IPS-18a (cell line): ENCODE data around the gene TEC.
"Not testable (repeated sequence)": the region's sequence is repeated elsewhere in the genome, so short reads cannot be mapped to it uniquely, and the experiment has no call there.

Experiments used
- H3K27ac ChIP-seq: one replicate; pipeline ENCODE4 v1.5.1; 2013; ENCODE audit warnings: low read length
- H3K27me3 ChIP-seq: one replicate; pipeline ENCODE4 v1.6.1; 2013; ENCODE audit warnings: mild to moderate bottlenecking, low read length; ENCODE audit not compliant: control insufficient read depth, insufficient read depth
- H3K36me3 ChIP-seq: one replicate; pipeline ENCODE4 v1.6.1; 2013; ENCODE audit warnings: low read depth, low read length; ENCODE audit not compliant: control insufficient read depth
- H3K4me1 ChIP-seq: one replicate; pipeline ENCODE4 v1.6.1; 2013; ENCODE audit warnings: low read depth, low read length; ENCODE audit not compliant: control insufficient read depth
- H3K4me3 ChIP-seq: one replicate; pipeline ENCODE4 v1.5.1; 2013; ENCODE audit warnings: low read length
- H3K9ac ChIP-seq: one replicate; pipeline ENCODE4 v1.6.1; 2013; ENCODE audit warnings: mild to moderate bottlenecking, low read length, moderate library complexity
- H3K9me3 ChIP-seq: one replicate; pipeline ENCODE4 v1.6.1; 2013; ENCODE audit warnings: low read depth, low read length; ENCODE audit not compliant: control insufficient read depth

TEC gene

DNA sequence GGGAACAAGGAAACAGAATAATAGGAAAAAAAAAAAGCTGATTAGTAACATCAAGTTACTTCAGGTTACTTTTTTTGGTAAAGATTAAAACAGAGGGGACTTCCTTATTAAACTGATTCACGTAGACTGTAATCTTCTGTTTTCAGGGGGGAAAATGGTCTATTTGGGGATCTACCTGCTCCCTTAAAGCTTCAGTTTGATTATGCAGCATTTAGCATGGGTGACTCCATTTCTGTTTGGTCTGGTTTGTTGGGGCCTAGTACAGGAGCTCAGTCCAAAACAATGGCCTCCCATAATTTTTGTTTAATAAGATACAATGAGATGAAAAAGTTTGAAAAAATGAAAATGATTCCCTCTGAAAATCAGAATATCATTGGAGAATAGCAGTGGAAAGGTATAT is 34.6 kb downstream of the TEC start:
- H3K4me1 ChIP-seq: peaks cover 12% of the 10 kb centered on the region
- no peak overlapping the region for H3K9ac ChIP-seq
- H3K36me3 ChIP-seq: no peaks in the 10 kb centered on the region
- H3K4me3 ChIP-seq: no peak overlapping the region
- no peak overlapping the region for H3K27ac ChIP-seq
- H3K27me3 ChIP-seq: no peaks in the 10 kb centered on the region
- H3K9me3 ChIP-seq: no peaks in the 10 kb centered on the region

DNA sequence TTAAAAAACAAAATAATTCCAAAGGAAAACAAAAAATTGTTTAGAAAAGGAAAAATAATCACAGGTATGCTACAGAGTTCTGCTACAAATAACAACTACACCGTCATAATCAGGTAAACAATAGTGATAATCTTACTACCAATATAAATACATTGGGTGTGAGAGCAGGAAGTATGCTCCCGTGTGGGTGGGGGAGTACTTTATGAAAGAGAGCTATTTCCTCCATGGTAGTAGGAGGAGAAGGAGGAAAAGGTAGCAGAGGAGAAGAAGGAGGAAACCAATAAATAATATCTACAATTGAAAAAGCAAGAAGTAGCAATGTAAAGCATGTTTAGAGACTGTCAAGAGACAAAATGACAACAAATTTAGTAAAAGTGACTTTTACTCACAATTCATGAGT is 35.1 kb downstream of the TEC start:
- no peak overlapping the region for H3K27ac ChIP-seq
- H3K9me3 ChIP-seq: no peaks in the 10 kb centered on the region
- H3K36me3 ChIP-seq: no peaks in the 10 kb centered on the region
- no peaks in the 10 kb centered on the region for H3K27me3 ChIP-seq
- H3K4me3 ChIP-seq: no peak overlapping the region
- H3K9ac ChIP-seq: no peak overlapping the region
- peaks cover 12% of the 10 kb centered on the region for H3K4me1 ChIP-seq

DNA sequence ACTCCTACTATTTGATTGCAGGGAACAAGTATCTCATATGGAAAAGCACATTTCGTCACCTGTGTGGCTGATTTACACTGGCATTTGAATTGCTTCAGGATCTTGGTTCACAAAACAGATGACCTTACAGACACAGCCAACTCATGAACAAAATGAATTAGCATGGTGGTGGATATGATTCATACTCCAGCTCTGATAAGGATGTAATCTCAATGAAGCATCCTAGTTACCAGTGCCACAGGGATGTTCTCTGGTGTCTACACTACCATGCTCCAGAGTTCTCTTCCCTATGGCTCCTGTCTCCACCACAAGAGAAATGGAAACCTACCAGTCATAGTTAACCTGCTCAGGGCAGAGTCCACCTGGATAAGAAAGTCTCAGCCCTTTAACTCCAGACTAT is 40.7 kb downstream of the TEC start:
- no peak overlapping the region for H3K9ac ChIP-seq
- peaks cover 13% of the 10 kb centered on the region for H3K4me1 ChIP-seq
- no peaks in the 10 kb centered on the region for H3K36me3 ChIP-seq
- H3K27ac ChIP-seq: no peak overlapping the region
- no peaks in the 10 kb centered on the region for H3K9me3 ChIP-seq
- no peaks in the 10 kb centered on the region for H3K27me3 ChIP-seq
- H3K4me3 ChIP-seq: no peak overlapping the region

DNA sequence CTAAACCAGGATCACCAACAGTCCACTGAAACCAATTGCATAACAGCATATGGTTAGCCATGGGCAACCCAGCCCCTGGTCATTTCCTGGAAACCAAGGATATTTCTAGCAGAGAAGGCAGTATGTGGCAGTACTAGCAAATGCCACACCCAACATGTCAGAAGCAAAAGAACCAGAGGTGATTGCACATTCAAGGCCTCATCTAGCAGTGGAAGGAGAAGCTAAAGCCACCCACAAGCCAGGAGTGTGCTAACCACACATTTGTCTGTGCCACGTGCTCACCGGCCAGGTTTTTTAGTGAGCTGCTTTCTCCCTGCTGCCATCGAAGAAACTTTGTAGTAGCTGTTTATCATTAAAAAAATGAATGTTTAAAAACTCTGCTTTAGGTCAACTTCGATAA is 42.0 kb downstream of the TEC start:
- H3K36me3 ChIP-seq: no peaks in the 10 kb centered on the region

DNA sequence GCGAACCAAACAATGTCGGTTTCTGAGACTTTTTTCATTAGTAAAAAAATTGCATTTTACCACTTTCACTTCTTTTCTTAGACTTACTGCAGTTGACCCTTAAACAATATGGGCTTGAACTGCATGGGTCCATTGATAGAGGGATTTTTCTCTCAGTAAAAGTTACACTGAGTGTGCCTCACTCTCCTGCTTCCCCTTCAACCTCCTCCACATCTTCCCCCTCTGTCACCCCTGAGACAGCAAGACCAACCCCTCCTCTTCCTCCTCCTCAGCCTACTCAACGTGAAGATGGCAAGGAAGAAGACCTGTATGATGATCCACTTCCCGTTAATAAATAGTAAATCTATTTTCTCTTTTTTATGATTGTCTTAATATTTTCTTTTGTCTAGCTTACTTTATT is 43.4 kb downstream of the TEC start:
- Histone ChIP-seq H3K4me1 (peaks cover 11% of the 10 kb centered on the region), H3K4me3 (no peak overlapping the region), H3K9ac (no peak overlapping the region), H3K27me3 (no peaks in the 10 kb centered on the region), H3K9me3 (no peaks in the 10 kb centered on the region), H3K36me3 (no peaks in the 10 kb centered on the region), H3K27ac (no peak overlapping the region)

More for the DNA sequence above, 42.0 kb downstream of the TEC start:
- peaks cover 11% of the 10 kb centered on the region for H3K4me1 ChIP-seq
- H3K27me3 ChIP-seq: no peaks in the 10 kb centered on the region
- H3K4me3 ChIP-seq: no peak overlapping the region
- H3K9me3 ChIP-seq: no peaks in the 10 kb centered on the region
- H3K27ac ChIP-seq: no peak overlapping the region
- H3K9ac ChIP-seq: no peak overlapping the region

DNA sequence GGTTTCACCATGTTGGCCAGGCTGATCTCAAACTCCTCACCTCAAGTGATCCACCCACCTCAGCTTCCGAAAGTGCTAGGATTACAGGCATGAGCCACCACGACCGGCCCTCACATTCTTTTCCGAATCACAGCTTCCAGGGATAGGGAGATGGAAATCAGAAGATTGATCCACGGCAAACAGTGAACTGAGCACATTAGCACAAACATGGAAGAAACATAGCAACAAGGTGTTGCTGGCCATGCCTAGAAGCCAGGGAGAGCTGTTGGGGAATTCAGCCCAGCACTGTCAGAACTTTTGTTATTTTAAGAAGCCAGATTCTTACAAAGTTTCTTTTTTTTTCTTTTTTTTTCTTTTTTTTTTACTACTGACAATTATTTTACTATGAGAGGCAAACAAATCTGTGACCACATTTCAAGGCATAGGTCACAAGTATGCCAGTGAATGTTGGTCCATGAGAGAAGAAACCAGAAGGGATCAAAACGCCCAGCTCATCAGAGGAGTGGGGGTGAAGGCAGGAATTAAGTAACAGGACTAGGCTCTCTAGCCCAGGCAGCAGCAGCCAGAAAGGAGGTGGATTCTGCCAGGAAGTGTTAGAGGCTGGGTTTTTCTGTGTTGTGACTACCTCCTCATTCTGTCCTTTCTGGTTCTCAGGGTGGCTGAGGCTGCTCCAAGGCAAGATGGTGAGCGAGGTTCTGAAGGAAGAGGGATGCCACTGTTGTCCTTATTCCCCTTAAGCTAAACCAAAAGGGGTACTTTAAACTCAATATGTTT is 44.1 kb downstream of the TEC start:
- peaks cover 11% of the 10 kb centered on the region for H3K4me1 ChIP-seq
- H3K27ac ChIP-seq: no peak overlapping the region
- H3K4me3 ChIP-seq: no peak overlapping the region
- no peaks in the 10 kb centered on the region for H3K36me3 ChIP-seq
- no peaks in the 10 kb centered on the region for H3K9me3 ChIP-seq
- H3K27me3 ChIP-seq: no peaks in the 10 kb centered on the region
- no peak overlapping the region for H3K9ac ChIP-seq

DNA sequence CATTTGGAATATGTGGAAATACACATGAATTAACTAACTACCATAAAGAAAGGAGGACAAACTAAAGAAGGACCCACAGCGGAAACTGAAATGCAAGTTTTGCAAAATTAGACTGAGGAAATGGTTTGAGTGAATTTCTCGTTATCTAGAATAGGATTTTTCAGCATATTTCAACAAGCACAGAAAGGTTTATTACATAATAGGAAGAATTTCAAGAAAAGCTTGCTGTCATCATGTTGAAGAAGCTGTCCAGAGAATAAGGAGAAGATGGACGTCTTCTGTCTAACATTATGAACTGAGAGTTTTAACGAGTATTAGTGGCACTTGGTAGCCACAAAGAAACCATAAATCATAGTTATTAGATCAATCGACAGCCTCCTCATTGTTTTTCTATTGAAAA is 45.0 kb downstream of the TEC start:
- Histone ChIP-seq H3K27me3 (no peaks in the 10 kb centered on the region), H3K9me3 (no peaks in the 10 kb centered on the region), H3K4me3 (no peak overlapping the region), H3K9ac (no peak overlapping the region), H3K4me1 (peaks cover 11% of the 10 kb centered on the region), H3K27ac (no peak overlapping the region), H3K36me3 (no peaks in the 10 kb centered on the region)

DNA sequence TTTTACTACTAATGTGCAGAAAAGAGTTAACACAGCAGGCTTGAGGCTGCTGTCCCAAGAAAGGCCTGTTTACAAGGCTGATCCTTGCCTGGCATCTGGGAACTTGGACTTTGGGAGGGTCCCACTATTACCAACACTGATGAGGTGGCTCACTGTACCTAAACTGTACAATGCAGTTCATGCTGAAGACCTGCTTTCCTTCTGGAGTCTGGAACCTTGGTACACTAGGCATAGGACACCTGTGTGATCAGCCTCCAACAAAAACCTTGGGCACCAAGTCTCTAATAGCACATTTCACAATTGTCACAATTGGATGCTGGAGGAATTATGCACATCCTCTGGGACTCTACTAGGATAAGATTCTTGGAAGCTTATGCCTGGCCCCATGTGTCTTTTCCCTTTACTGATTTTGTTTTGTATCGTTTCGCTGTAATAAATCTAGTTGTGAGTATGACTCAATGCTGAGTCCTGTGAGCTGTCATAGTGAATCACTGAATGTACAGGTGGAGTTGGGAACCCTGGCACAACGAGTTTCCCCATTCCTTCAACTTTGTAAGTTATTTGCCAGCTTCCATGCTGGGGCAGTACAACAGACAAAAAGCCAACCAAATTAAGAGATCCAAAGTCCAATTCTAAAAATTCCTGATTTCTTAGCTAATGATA is 45.9 kb downstream of the TEC start:
- H3K36me3 ChIP-seq: no peaks in the 10 kb centered on the region

DNA sequence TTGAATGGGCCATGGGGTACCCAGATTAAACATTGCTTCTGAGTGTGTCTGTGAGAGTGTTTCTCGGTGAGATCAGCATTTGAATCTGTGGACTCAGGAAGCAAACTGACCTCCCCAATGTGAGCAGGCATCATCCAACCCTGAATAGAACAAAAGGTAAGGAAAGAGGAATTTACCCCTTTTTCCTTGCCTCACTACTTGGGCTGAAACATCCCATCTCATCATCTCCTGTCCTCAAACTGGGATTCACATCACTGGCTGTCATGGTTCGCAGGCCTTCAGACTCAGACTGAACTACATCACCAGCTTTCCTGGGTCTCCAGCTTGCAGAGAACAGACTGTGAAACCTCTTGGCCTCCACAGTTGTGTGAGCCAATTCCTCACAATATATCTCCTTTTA is 47.1 kb downstream of the TEC start:
- H3K9me3 ChIP-seq: no peaks in the 10 kb centered on the region
- H3K27me3 ChIP-seq: no peaks in the 10 kb centered on the region
- H3K4me1 ChIP-seq: peaks cover 11% of the 10 kb centered on the region
- no peak overlapping the region for H3K27ac ChIP-seq
- H3K36me3 ChIP-seq: no peaks in the 10 kb centered on the region
- no peak overlapping the region for H3K4me3 ChIP-seq
- no peak overlapping the region for H3K9ac ChIP-seq

More for the DNA sequence above, 45.9 kb downstream of the TEC start:
- Histone ChIP-seq H3K4me1 (peaks cover 11% of the 10 kb centered on the region), H3K27me3 (no peaks in the 10 kb centered on the region), H3K9ac (no peak overlapping the region), H3K9me3 (no peaks in the 10 kb centered on the region), H3K4me3 (no peak overlapping the region), H3K27ac (no peak overlapping the region)

DNA sequence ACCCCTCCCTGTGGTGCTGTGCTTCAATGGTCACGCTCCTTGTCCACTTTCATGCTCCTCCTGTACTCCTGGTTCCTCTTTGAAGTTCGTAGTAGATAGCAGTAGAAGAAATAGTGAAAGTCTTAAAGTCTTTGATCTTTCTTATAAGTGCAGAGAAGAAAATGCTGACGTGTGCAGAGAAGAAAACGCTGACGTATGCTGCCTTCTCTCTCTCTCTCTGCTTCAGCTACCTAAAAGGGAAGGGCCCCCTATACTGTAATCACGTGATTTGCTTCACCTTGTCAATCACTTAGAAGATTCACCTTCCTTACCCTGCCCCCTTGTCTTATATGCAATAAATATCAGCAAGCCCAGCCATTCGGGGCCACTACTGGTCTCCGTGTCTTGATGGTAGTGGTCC is 50.2 kb downstream of the TEC start:
- not testable (repeated sequence) for H3K27me3 ChIP-seq, H3K4me3 ChIP-seq, H3K4me1 ChIP-seq, H3K9ac ChIP-seq, H3K27ac ChIP-seq, H3K36me3 ChIP-seq, H3K9me3 ChIP-seq

DNA sequence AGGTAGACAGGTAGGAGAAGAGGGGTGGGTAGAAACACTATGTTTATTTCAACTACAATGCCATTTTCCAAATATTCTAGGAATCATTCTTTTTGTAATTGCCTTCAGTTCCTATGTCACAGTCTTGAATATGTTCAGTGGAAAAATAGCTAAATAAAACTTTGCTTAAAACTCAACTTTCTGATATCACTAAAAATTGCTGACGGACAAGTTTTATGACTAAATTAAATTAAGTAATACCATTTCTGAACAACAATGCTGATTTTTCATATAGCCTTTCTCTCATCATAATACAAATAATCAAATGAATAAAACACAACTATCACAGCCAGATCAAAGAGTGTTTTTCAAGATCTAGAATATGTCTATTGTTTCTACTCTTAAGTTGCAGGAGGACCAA is 53.1 kb downstream of the TEC start:
- Histone ChIP-seq H3K36me3 (no peaks in the 10 kb centered on the region), H3K4me3 (no peak overlapping the region), H3K27me3 (no peaks in the 10 kb centered on the region), H3K9ac (no peak overlapping the region), H3K27ac (no peak overlapping the region), H3K4me1 (no peaks in the 10 kb centered on the region), H3K9me3 (no peaks in the 10 kb centered on the region)

DNA sequence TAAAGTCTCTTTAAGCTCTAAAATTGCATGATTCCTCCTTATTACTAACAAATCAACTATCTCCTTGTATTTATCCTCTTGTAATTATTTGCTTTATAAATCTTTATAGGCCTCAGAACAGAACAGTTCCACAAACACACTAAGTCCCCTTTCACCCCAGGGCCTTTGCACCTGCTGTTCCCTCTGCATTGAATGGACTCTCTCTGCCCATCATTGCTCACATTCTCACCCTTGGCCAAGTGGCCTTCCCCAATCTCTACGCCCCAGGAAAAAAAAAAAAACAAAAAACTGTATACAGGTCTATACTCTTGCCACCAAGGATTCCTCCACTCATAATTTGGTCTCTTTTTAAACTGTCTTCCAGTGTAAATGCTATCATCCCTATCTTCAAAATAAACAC is 53.7 kb downstream of the TEC start:
- no peak overlapping the region for H3K4me3 ChIP-seq
- no peaks in the 10 kb centered on the region for H3K9me3 ChIP-seq
- no peaks in the 10 kb centered on the region for H3K27me3 ChIP-seq
- H3K27ac ChIP-seq: no peak overlapping the region
- no peaks in the 10 kb centered on the region for H3K4me1 ChIP-seq
- no peaks in the 10 kb centered on the region for H3K36me3 ChIP-seq
- no peak overlapping the region for H3K9ac ChIP-seq
